Left ventricle myocardium inferior (tissue), 1 donor: ENCODE measurements around the gene IDI2. TPM values are rescaled to one million over a fixed set of nuclear protein-coding genes. Genes with fewer than 3 reads are reported as not detected.

ENCODE experiments used
- DNase-seq: peaks from one replicate; pipeline ENCODE4 v3.0.0-alpha.2; 2020
- H3K27ac ChIP-seq: fragments of 200-600 bp; replicated peaks from 2 replicates; pipeline ENCODE4 v1.8.0; 2021
- H3K27me3 ChIP-seq: fragments of 200-600 bp; 2 replicates; pipeline ENCODE4 v1.8.0; 2021; ENCODE audit warnings: low read depth
- H3K36me3 ChIP-seq: fragments of 200-600 bp; 2 replicates; pipeline ENCODE4 v1.8.0; 2021
- H3K4me1 ChIP-seq: fragments of 200-600 bp; 2 replicates; pipeline ENCODE4 v1.8.0; 2021
- H3K4me3 ChIP-seq: fragments of 200-600 bp; 2 replicates; pipeline ENCODE4 v1.8.0; 2021; ENCODE audit warnings: mild to moderate bottlenecking, moderate library complexity
- H3K9me3 ChIP-seq: fragments of 200-600 bp; replicated peaks from 2 replicates; pipeline ENCODE4 v1.8.0; 2021
- CTCF ChIP-seq: fragments of 200-600 bp; IDR thresholded peaks from 2 replicates; pipeline ENCODE4 v1.8.0; 2021; ENCODE audit warnings: antibody characterized with exemption, mild to moderate bottlenecking, borderline replicate concordance
- intact Hi-C: fragments of 100-400 bp; cut with micrococcal nuclease; formaldehyde crosslinking; loops from one replicate; pipeline ENCODE4 v1.11.0; 2022
- total RNA-seq: library from RNA; stranded (reverse); fragmentation: NEBNext Ultra II Directional; extraction: Animal tissue kit (Norgen Biotek cat#: 25700); gene quantifications from one replicate; pipeline ENCODE4 v1.2.1, GENCODE V29; 2021
- donor health status: DM: no; HTN: yes; CAD: no; lungs with severe emphysema.

The IDI2 gene
- total RNA-seq, 1 donor from 2014 or later: 0.33 TPM

DNA sequence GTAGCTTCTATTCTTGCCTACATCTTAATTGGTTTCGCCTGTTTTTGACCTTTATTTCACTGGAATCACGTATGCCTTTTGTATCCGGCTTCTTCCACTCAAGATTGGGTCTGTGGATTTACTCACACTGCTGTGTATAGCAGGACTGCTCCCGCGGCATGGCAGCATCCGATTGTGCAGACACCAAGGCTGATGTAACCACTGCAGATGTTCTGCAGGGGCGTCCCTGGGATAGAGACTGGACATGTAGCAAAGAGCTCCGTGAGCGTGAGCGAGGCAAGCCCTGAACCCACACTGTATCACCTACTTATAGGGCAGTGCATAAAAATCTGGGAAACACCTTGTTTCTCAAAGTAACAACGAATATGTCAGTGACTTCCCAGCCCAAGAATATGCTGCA lies 11.4 kb upstream of the IDI2 start:
- Histone ChIP-seq H3K4me3 (no peak overlapping the region), H3K27ac (no peak overlapping the region), H3K4me1 (peaks cover 5% of the 10 kb centered on the region), H3K27me3 (no peaks in the 10 kb centered on the region), H3K36me3 (peaks cover 51% of the 10 kb centered on the region), H3K9me3 (no peaks in the 10 kb centered on the region)
- no peak for TF ChIP-seq CTCF
- intact Hi-C loops: no loop called here
- no peak for DNase-seq

DNA sequence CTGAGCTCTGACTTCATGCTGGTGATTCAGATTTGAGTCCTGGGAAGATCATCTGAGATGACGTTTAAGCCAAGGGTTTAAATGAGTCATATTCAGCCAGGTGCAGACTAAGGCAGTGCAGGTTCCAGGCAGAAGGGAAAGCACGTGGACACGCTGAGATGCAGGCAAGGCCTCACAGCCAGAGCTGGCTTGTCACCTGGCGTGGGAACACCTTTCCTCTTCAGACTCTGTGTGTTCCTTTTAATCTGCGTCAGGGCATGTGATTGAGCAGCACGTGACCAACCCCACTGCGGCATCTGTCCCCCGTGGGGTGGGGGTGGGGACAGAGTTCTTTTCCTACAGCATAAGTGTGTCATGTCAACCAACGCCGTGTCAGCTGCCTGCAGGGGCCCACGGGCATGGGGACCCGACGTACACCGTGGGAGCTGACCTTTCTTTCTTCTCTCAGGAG lies 10.7 kb upstream of the IDI2 start:
- no peak overlapping the region for H3K4me3 ChIP-seq
- no peak overlapping the region for H3K27ac ChIP-seq
- no peaks in the 10 kb centered on the region for H3K27me3 ChIP-seq
- H3K4me1 ChIP-seq: peaks cover 5% of the 10 kb centered on the region
- H3K9me3 ChIP-seq: no peaks in the 10 kb centered on the region
- H3K36me3 ChIP-seq: peaks cover 44% of the 10 kb centered on the region
- TF ChIP-seq CTCF: no peak
- intact Hi-C loops: no loop called here
- no peak for DNase-seq

- Histone ChIP-seq H3K4me1 (peaks cover 5% of the 10 kb centered on the region), H3K4me3 (no peak overlapping the region), H3K36me3 (peaks cover 32% of the 10 kb centered on the region), H3K27ac (no peak overlapping the region), H3K9me3 (no peaks in the 10 kb centered on the region), H3K27me3 (no peaks in the 10 kb centered on the region)
- intact Hi-C loops: no loop called here
- no peak for DNase-seq
- no peak for TF ChIP-seq CTCF
Observed at GRCh38 chr10:1035201-1035600, 9.5 kb upstream of the IDI2 start.

DNA sequence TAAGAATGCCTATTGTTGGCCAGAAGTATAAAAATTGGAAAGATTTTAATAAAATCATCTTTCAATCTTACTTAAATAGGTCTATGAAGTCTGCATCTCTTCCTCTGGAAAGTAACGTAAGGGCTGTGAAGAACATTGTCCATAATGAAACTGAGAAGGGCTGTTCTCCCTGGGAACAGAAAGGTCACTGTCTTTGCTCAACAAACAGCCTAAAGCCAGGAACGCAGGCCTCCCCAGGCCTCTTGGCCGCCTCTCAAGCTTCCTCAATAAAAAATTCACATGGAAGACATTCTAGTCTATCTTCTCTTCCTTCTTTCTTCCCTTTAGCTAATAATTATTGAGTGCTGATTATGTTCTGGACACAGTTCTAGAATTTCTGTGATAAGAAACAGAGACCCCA lies 9.1 kb upstream of the IDI2 start:
- H3K36me3 ChIP-seq: peaks cover 28% of the 10 kb centered on the region
- no peak for TF ChIP-seq CTCF
- DNase-seq: no peak
- no peak overlapping the region for H3K27ac ChIP-seq
- intact Hi-C loops: no loop called here
- no peak overlapping the region for H3K4me3 ChIP-seq
- no peaks in the 10 kb centered on the region for H3K27me3 ChIP-seq
- no peaks in the 10 kb centered on the region for H3K9me3 ChIP-seq
- H3K4me1 ChIP-seq: peaks cover 5% of the 10 kb centered on the region

DNA sequence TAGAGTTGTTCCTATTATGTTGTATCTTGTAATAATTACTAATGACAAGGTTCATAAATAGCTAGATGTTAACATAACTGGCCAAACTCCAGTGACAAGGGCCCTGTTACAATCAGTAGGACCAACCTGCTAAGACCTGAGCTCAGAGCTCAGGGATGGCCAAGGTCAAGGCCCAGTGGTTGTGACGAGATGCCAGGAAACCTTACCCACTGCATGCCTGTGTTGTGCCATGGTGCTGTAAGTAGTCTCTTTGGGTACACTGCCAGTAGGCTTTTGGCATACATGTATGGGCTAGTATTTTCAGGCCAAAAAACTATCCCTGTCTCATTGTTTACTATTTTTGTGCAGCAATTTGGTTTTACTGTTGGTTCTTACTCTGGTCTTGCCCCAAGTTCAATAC lies 7.9 kb upstream of the IDI2 start:
- DNase-seq: no peak
- H3K4me1 ChIP-seq: peaks cover 5% of the 10 kb centered on the region
- no peaks in the 10 kb centered on the region for H3K9me3 ChIP-seq
- intact Hi-C loops: no loop called here
- no peak overlapping the region for H3K4me3 ChIP-seq
- H3K36me3 ChIP-seq: peaks cover 24% of the 10 kb centered on the region
- TF ChIP-seq CTCF: no peak
- H3K27ac ChIP-seq: peak overlapping the region; percentile 40
- no peaks in the 10 kb centered on the region for H3K27me3 ChIP-seq

DNA sequence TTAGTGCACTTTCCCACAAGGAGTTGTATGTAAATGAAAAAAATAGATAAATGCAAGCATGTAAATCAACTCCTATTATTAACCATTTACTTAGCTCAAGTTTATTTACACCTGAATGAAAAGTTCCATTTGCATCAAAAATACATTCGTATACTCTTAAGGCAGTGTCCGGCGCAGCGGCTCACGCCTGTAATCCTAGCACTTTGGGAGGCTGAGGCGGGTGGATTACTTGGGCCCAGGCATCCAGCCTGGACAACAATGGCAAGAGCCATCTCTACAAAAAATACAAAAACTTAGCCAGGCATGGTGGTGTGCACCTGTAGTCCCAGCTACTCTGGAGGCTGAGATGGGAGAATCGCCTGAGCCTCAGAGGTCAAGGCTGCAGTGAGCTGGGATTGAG lies 4.2 kb upstream of the IDI2 start:
- H3K4me1 ChIP-seq: peaks cover 16% of the 10 kb centered on the region
- H3K27me3 ChIP-seq: no peaks in the 10 kb centered on the region
- H3K4me3 ChIP-seq: no peak overlapping the region
- DNase-seq: no peak
- TF ChIP-seq CTCF: no peak
- H3K36me3 ChIP-seq: no peaks in the 10 kb centered on the region
- intact Hi-C loops: no loop called here
- no peak overlapping the region for H3K27ac ChIP-seq
- H3K9me3 ChIP-seq: no peaks in the 10 kb centered on the region
